Esophagus (tissue), 2 donors: Measurements from ENCODE around the gene RNASE12. TPM values are rescaled to one million over a fixed set of nuclear protein-coding genes. Genes with fewer than 3 reads are reported as not detected.
"Not testable (repeated sequence)": the region's sequence is repeated elsewhere in the genome, so short reads cannot be mapped to it uniquely, and the experiment has no call there.

Experiments used
- H3K27ac ChIP-seq, 2 donors: one replicate each; pipeline ENCODE4 v1.5.1; 2013; ENCODE audit warnings: low read depth in 2 of 2, mild to moderate bottlenecking in 2 of 2, inconsistent platforms in 1 of 2, low read length in 1 of 2, moderate library complexity in 1 of 2
- H3K27me3 ChIP-seq, 2 donors: one replicate each; pipeline ENCODE4 v1.6.1; 2013; ENCODE audit warnings: low read length in 2 of 2, control low read depth in 1 of 2, mild to moderate bottlenecking in 1 of 2; ENCODE audit not compliant: insufficient read depth in 2 of 2, control insufficient read depth in 1 of 2
- H3K36me3 ChIP-seq, 2 donors: one replicate each; pipeline ENCODE4 v1.6.1; 2013; ENCODE audit warnings: low read length in 1 of 2; ENCODE audit not compliant: control insufficient read depth in 2 of 2, insufficient read depth in 2 of 2
- H3K4me1 ChIP-seq, 2 donors: one replicate each; pipeline ENCODE4 v1.6.1; 2013; ENCODE audit warnings: low read length in 1 of 2; ENCODE audit not compliant: control insufficient read depth in 2 of 2, insufficient read depth in 2 of 2
- H3K4me3 ChIP-seq, 2 donors: one replicate each; pipeline ENCODE4 v1.5.1; 2013; ENCODE audit warnings: low read length in 2 of 2, mild to moderate bottlenecking in 2 of 2, low read depth in 1 of 2, moderate library complexity in 1 of 2
- H3K9me3 ChIP-seq, 2 donors: one replicate each; pipeline ENCODE4 v1.6.1; 2013; ENCODE audit warnings: mild to moderate bottlenecking in 2 of 2, low read depth in 1 of 2, low read length in 1 of 2, moderate library complexity in 1 of 2; ENCODE audit not compliant: control insufficient read depth in 2 of 2, insufficient read depth in 1 of 2
- WGBS, 2 donors: extraction: QIAGEN DNeasy Blood & Tissue Kit; methylation state at CpG; one replicate each; pipeline ENCODE4 v1.1.7; 2013; 5-methylcytosine and 5-hydroxymethylcytosine counted together
- polyA plus RNA-seq, 2 donors: library from polyadenylated mRNA; stranded (reverse); fragments of 200-250 nt; gene quantifications; one replicate each; pipeline ENCODE4 v1.2.3, GENCODE V29; 2013
- donor health status: healthy with polysubstance abuse.
- donor health status: Bipolar disorder and iron deficiency.

The RNASE12 gene
- polyA plus RNA-seq, 2 donors, result not detected

- not testable (repeated sequence) for H3K9me3 ChIP-seq, H3K27ac ChIP-seq, H3K4me3 ChIP-seq, H3K36me3 ChIP-seq, H3K27me3 ChIP-seq, H3K4me1 ChIP-seq
- 77 to 84% methylated on average over 1 of the region's 1 CpG for WGBS, 2 donors
Observed at GRCh38 chr14:20567199-20567598, 24.0 kb downstream of the RNASE12 start.

DNA sequence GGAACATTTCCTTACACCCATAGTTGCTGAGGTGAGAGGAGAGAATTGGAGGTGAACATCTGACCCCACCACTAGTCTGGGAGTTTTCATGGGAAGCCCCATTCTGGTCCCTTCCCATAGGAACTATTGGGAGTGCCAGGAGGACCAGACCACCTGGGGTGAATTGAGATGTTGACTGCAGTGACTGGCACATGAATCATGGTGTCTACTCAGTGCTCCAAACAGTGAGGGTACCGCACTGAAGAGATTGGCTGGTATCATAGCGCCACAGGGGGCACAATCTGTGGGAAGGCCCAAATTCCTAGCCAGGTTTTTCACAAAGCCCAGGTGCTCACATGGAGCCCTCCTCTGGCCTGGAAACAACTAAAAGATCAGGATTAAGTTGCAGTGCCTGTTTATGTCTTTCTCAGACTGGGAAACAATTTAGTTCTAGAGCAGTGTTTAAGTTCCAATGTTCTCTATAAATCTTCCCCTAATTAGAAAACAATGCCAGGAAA lies 26.6 kb downstream of the RNASE12 start:
- Histone ChIP-seq H3K36me3 (no peaks in the 10 kb centered on the region), H3K4me3 (no peak overlapping the region), H3K27me3 (peaks cover 0 to 2% of the 10 kb centered on the region in 2 donors), H3K4me1 (no peaks in the 10 kb centered on the region), H3K27ac (no peak overlapping the region), H3K9me3 (peaks cover 5 to 6% of the 10 kb centered on the region in 2 donors)
- 85 to 90% methylated on average over 2 of the region's 2 CpGs for WGBS, 2 donors

DNA sequence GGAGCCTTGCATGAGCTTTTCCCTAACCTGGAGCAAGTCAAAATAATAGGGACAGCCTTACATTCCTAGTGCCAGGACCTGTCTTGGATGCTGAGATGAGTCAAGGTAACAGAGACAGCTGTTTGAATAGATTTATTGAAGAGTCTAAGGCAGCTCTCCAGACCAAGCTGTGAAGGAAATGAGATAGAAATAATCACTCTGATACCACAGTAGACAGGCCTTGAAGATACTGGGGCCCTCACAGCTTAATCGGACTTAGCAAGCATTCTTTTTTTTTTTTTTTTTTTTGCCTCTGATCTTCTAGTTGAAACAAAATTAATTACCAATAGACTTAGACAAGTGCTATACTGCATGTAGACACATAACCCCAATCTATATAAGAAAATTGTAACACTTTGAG lies 27.2 kb downstream of the RNASE12 start:
- no peak overlapping the region for H3K27ac ChIP-seq
- peaks cover 0 to 5% of the 10 kb centered on the region in 2 donors for H3K9me3 ChIP-seq
- 75 to 89% methylated on average over 1 of the region's 1 CpG for WGBS, 2 donors
- no peaks in the 10 kb centered on the region for H3K36me3 ChIP-seq
- no peaks in the 10 kb centered on the region for H3K4me1 ChIP-seq
- H3K27me3 ChIP-seq, result peaks cover 0 to 2% of the 10 kb centered on the region in 2 donors
- H3K4me3 ChIP-seq, result no peak overlapping the region

DNA sequence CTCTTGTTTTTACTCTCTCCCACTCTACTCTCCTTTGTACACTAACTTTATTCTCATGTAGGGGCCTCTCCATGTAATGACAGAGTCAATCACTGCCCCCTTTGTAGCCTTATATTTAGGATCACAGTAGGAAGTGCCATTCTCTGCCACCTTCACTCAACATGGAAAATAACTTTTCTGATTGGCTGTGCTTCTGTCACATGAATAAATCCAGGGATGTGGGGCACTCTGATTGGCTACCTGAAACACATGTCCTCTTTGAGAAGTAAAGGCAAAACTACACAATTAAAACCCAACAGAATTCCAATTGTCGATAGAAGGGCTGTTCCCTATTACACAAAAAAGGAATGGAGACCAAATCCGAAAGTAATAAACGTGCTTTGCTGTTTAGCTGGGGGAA lies 30.2 kb downstream of the RNASE12 start, which contains the start of gene RNASE9:
Gene RNASE9 (minus strand): TSS at position 87 of the 400 bp plus-strand sequence.
- Histone ChIP-seq H3K4me3 (no peak within 1 kb of the TSS), H3K27ac (no peak within 1 kb of the TSS), H3K27me3 (no peaks in the 10 kb centered on the region), H3K4me1 (no peaks in the 10 kb centered on the region), H3K36me3 (no peaks in the 10 kb centered on the region), H3K9me3 (no peaks in the 10 kb centered on the region)
- WGBS, 2 donors, result 90 to 94% methylated on average over 3 of the region's 3 CpGs

DNA sequence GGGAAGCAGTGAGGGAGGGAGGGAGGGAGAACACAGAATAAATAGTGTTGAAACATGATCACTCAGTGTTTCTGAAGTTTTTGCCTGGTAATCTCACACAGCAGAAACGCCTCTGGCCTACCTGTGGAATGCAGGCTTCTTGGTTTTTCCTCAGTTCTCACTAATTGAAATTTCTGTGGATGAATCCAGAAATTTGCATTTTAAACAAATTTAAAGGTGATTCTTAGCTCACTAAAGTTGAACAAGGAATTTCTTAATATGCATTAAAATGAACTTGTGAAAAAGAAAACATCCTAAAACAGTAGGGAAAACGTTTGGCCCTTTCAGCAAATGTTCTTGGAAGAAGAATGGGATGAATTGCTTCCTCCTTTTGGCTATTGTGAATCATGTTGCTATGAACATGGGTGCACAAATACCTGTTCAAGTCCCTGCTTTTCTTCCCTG lies 31.7 kb downstream of the RNASE12 start:
- H3K27ac ChIP-seq, result no peak overlapping the region
- H3K4me1 ChIP-seq, result no peaks in the 10 kb centered on the region
- no peaks in the 10 kb centered on the region for H3K9me3 ChIP-seq
- H3K36me3 ChIP-seq, result no peaks in the 10 kb centered on the region
- WGBS, 2 donors, result 39 to 45% methylated on average over 2 of the region's 2 CpGs
- H3K4me3 ChIP-seq, result no peak overlapping the region
- H3K27me3 ChIP-seq, result no peaks in the 10 kb centered on the region

GRCh38 chr14:20557212-20557542 lies 34.0 kb downstream of the RNASE12 start:
- 46 to 71% methylated on average over 2 of the region's 2 CpGs for WGBS, 2 donors
- Histone ChIP-seq H3K27me3 (no peaks in the 10 kb centered on the region), H3K9me3 (no peaks in the 10 kb centered on the region), H3K36me3 (no peaks in the 10 kb centered on the region), H3K27ac (no peak overlapping the region), H3K4me3 (no peak overlapping the region), H3K4me1 (no peaks in the 10 kb centered on the region)

- Histone ChIP-seq H3K27me3 (no peaks in the 10 kb centered on the region), H3K9me3 (no peaks in the 10 kb centered on the region), H3K36me3 (no peaks in the 10 kb centered on the region), H3K4me1 (no peaks in the 10 kb centered on the region), H3K4me3 (no peak overlapping the region), H3K27ac (no peak overlapping the region)
- 76 to 79% methylated on average over 11 of the region's 11 CpGs for WGBS, 2 donors
Observed at GRCh38 chr14:20556500-20557211, 34.5 kb downstream of the RNASE12 start.

DNA sequence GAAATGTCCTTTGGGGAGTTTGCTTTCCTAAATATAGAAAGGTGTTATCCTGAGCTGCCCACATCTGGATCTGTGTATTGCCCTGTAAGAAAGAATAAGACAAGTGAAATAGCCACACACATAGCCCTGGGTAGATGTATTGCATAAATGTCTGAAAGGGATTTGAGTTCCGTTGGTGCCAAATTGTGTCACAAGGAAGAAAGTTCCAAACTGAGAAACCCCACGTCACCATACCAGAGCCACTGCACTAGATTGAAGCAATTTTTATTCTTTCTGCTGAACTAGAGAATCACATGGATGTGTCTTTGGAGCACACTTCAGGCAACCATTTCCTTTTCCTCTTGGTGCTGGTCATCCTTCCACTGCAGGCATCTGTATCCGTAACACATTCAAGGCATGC lies 35.3 kb downstream of the RNASE12 start:
- no peaks in the 10 kb centered on the region for H3K36me3 ChIP-seq
- no peaks in the 10 kb centered on the region for H3K4me1 ChIP-seq
- H3K27ac ChIP-seq, result no peak overlapping the region
- 86 to 96% methylated on average over 3 of the region's 3 CpGs for WGBS, 2 donors
- no peaks in the 10 kb centered on the region for H3K27me3 ChIP-seq
- H3K9me3 ChIP-seq, result no peaks in the 10 kb centered on the region
- H3K4me3 ChIP-seq, result no peak overlapping the region

DNA sequence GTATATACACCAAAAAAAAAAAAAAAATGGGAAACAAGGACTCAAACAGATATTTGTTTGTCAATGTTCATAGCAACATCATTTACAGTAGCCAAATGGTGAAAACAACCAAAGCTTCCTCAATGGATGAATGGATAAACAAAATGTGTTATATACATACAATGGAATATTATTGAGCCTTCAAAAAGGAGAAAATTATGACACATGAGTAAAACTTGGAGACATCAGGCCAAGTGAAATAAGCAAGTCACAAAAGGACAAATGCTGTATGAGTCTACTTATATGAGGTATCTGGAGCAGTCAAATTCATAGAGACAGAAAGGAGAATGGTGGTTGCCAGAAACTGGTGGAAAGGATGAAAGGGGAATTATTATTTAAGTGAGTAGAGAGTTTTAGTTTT lies 38.2 kb downstream of the RNASE12 start:
- Histone ChIP-seq H3K4me1 (no peaks in the 10 kb centered on the region), H3K36me3 (no peaks in the 10 kb centered on the region), H3K27me3 (no peaks in the 10 kb centered on the region), H3K4me3 (no peak overlapping the region), H3K9me3 (no peaks in the 10 kb centered on the region), H3K27ac (no peak overlapping the region)

- 93 to 96% methylated on average over 3 of the region's 3 CpGs for WGBS, 2 donors
- Histone ChIP-seq H3K9me3 (no peaks in the 10 kb centered on the region), H3K27ac (no peak overlapping the region), H3K4me1 (no peaks in the 10 kb centered on the region), H3K27me3 (no peaks in the 10 kb centered on the region), H3K36me3 (no peaks in the 10 kb centered on the region), H3K4me3 (no peak overlapping the region)
Observed at GRCh38 chr14:20551606-20552005, 39.6 kb downstream of the RNASE12 start.
